ENCODE data around the gene CNTNAP2.

The CNTNAP2 gene

GRCh38 chr7:147400221-147400689 lies 1283.7 kb downstream of the CNTNAP2 start:
- DNase-seq (ENCODE audit: low read depth in 2 of 2): no peak

GRCh38 chr7:147400925-147401324 lies 1284.3 kb downstream of the CNTNAP2 start:
- no peak for DNase-seq (ENCODE audit: low read depth in 2 of 2)

GRCh38 chr7:147405621-147406020 lies 1289.0 kb downstream of the CNTNAP2 start:
- no peak for DNase-seq (ENCODE audit: low read depth in 2 of 2)

GRCh38 chr7:147406521-147407135 lies 1290.0 kb downstream of the CNTNAP2 start:
- DNase-seq (ENCODE audit: low read depth in 2 of 2): no peak

- DNase-seq (ENCODE audit: low read depth in 2 of 2): no peak
Observed at GRCh38 chr7:147411096-147411495, 1294.5 kb downstream of the CNTNAP2 start.

- DNase-seq (ENCODE audit: low read depth in 2 of 2): no peak
Observed at GRCh38 chr7:147412109-147412508, 1295.5 kb downstream of the CNTNAP2 start.

- DNase-seq (ENCODE audit: low read depth in 2 of 2): no peak
Observed at GRCh38 chr7:147412782-147413556, 1296.4 kb downstream of the CNTNAP2 start.

GRCh38 chr7:147413557-147413870 lies 1296.9 kb downstream of the CNTNAP2 start:
- no peak for DNase-seq (ENCODE audit: low read depth in 2 of 2)

- DNase-seq (ENCODE audit: low read depth in 2 of 2): no peak
Observed at GRCh38 chr7:147415991-147416390, 1299.4 kb downstream of the CNTNAP2 start.

- no peak for DNase-seq (ENCODE audit: low read depth in 2 of 2)
Observed at GRCh38 chr7:147418966-147419365, 1302.4 kb downstream of the CNTNAP2 start.

GRCh38 chr7:147423875-147424274 lies 1307.3 kb downstream of the CNTNAP2 start:
- no peak for DNase-seq (ENCODE audit: low read depth in 2 of 2)

GRCh38 chr7:147428075-147428474 lies 1311.5 kb downstream of the CNTNAP2 start:
- DNase-seq (ENCODE audit: low read depth in 2 of 2): no peak

- no peak for DNase-seq (ENCODE audit: low read depth in 2 of 2)
Observed at GRCh38 chr7:147429961-147430360, 1313.4 kb downstream of the CNTNAP2 start.

GRCh38 chr7:147432079-147432478 lies 1315.5 kb downstream of the CNTNAP2 start:
- no peak for DNase-seq (ENCODE audit: low read depth in 2 of 2)

- DNase-seq (ENCODE audit: low read depth in 2 of 2): no peak
Observed at GRCh38 chr7:147432576-147432975, 1316.0 kb downstream of the CNTNAP2 start.

- no peak for DNase-seq (ENCODE audit: low read depth in 2 of 2)
Observed at GRCh38 chr7:147436718-147437117, 1320.1 kb downstream of the CNTNAP2 start.

GRCh38 chr7:147438216-147438615 lies 1321.6 kb downstream of the CNTNAP2 start:
- no peak for DNase-seq (ENCODE audit: low read depth in 2 of 2)

GRCh38 chr7:147443942-147444341 lies 1327.3 kb downstream of the CNTNAP2 start:
- no peak for DNase-seq (ENCODE audit: low read depth in 2 of 2)

GRCh38 chr7:147452816-147453215 lies 1336.2 kb downstream of the CNTNAP2 start:
- DNase-seq (ENCODE audit: low read depth in 2 of 2): no peak

- DNase-seq (ENCODE audit: low read depth in 2 of 2): no peak
Observed at GRCh38 chr7:147465223-147465622, 1348.6 kb downstream of the CNTNAP2 start.

- DNase-seq (ENCODE audit: low read depth in 2 of 2): no peak
Observed at GRCh38 chr7:147472556-147472955, 1356.0 kb downstream of the CNTNAP2 start.

- DNase-seq (ENCODE audit: low read depth in 2 of 2): no peak
Observed at GRCh38 chr7:147474862-147475261, 1358.3 kb downstream of the CNTNAP2 start.

GRCh38 chr7:147477526-147477925 lies 1360.9 kb downstream of the CNTNAP2 start:
- no peak for DNase-seq (ENCODE audit: low read depth in 2 of 2)

All from stimulated activated CD4-positive, alpha-beta T cell treated with anti-CD3 and anti-CD28 coated beads, Interleukin-4, amount 100 ng/mL, for 48 hours (primary cell).